Endothelial cell of umbilical vein (primary cell): ENCODE measurements around the gene ZC3H18.

Experiments used
- CTCF ChIP-seq, 2 donors: IDR thresholded peaks; 1 replicate in 1 of 2; 2 replicates in 1 of 2; pipeline ENCODE4 v1.5.1; 2011; ENCODE audit warnings: low read length in 2 of 2, mild to moderate bottlenecking in 2 of 2, moderate library complexity in 2 of 2, control low read depth in 1 of 2, inconsistent platforms in 1 of 2, low read depth in 1 of 2; ENCODE audit not compliant: insufficient read depth in 1 of 2; ENCODE audit errors: extremely low read depth in 1 of 2
- POLR2A ChIP-seq: IDR thresholded peaks from 2 replicates; pipeline ENCODE4 v1.6.1; 2012; ENCODE audit warnings: low read depth, mild to moderate bottlenecking, control low read depth, low read length

- TF ChIP-seq CTCF (IDR thresholded peaks at IDR 0.05; ENCODE audit: extremely low read depth in 1 of 2, insufficient read depth in 1 of 2, low read depth in 1 of 2, low read length in 2 of 2) (no peak), POLR2A (no peak)
Measured at GRCh38 chr16:88530051-88530857, 39.9 kb upstream of the ZC3H18 start.
